ENCODE measurements around the gene ZNF69. TPM values are rescaled to one million over a fixed set of nuclear protein-coding genes. Genes with fewer than 3 reads are reported as not detected.

Gene ZNF69
- total RNA-seq, 1 donor from 2014 or later = 8.0 TPM

DNA sequence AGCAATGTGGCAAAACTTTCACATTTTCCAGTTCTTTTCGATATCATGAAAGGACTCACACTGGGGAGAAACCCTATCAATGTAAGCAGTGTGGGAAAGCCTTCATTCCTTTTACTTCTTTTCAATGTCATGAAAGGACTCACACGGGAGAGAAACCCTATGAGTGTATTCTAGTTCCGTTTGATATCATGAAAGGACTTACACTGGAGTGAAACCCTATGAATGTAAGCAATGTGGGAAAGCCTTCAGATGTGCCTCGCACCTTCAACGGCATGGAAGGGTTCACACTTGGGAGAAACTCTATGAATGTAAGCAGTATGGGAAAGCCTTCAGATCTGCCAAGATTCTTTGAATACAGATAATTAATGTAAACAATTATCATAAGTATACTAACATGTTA is 62.7 kb downstream of the ZNF69 start:
- ATAC-seq (no peak), DNase-seq (ENCODE audit: low spot score) (no peak)

Other genes starting within 250 kb of the ZNF69 start
- 3.7 TPM for gene ZNF823, start 148.8 kb upstream of the ZNF69 start, total RNA-seq
- gene ZNF441, start 120.8 kb upstream of the ZNF69 start, total RNA-seq = 3.0 TPM
- gene ZNF491, start 89.3 kb upstream of the ZNF69 start, total RNA-seq = 1.3 TPM
- gene ZNF440, start 73.5 kb upstream of the ZNF69 start, total RNA-seq = 4.7 TPM
- 0.60 TPM for gene ZNF439, start 39.1 kb upstream of the ZNF69 start, total RNA-seq
- 5.6 TPM for gene ZNF700, start 37.3 kb downstream of the ZNF69 start, total RNA-seq
- 0.25 TPM for gene ZNF763, start 77.3 kb downstream of the ZNF69 start, total RNA-seq
- gene ZNF433, start 147.9 kb downstream of the ZNF69 start, total RNA-seq = 2.7 TPM
- 0.10 TPM for gene ZNF878, start 165.2 kb downstream of the ZNF69 start, total RNA-seq
- 2.7 TPM for gene ZNF844, start 176.9 kb downstream of the ZNF69 start, total RNA-seq